Duodenal mucosa (tissue), 2 donors: ENCODE measurements around the gene ARID5A.

Source experiments
- H3K27ac ChIP-seq: one replicate; pipeline ENCODE4 v1.7.0; 2013; ENCODE audit warnings: low read depth, low read length
- H3K27me3 ChIP-seq, 2 donors: one replicate each; pipeline ENCODE4 v1.7.0; 2013; ENCODE audit warnings: low read length in 2 of 2, control low read depth in 1 of 2; ENCODE audit not compliant: insufficient read depth in 2 of 2, control insufficient read depth in 1 of 2
- H3K36me3 ChIP-seq, 2 donors: one replicate each; pipeline ENCODE4 v1.7.0; 2013; ENCODE audit warnings: low read length in 2 of 2, control low read depth in 1 of 2; ENCODE audit not compliant: insufficient read depth in 2 of 2, control insufficient read depth in 1 of 2
- H3K4me1 ChIP-seq, 2 donors: one replicate each; pipeline ENCODE4 v1.7.0; 2013; ENCODE audit warnings: low read length in 2 of 2, control low read depth in 1 of 2; ENCODE audit not compliant: insufficient read depth in 2 of 2, control insufficient read depth in 1 of 2
- H3K4me3 ChIP-seq, 2 donors: one replicate each; pipeline ENCODE4 v1.7.0; 2013; ENCODE audit warnings: low read length in 2 of 2, low read depth in 1 of 2
- H3K9ac ChIP-seq, 2 donors: one replicate each; pipeline ENCODE4 v1.7.0; 2013; ENCODE audit warnings: low read length in 2 of 2, low read depth in 1 of 2
- H3K9me3 ChIP-seq, 2 donors: one replicate each; pipeline ENCODE4 v1.7.0; 2013; ENCODE audit warnings: low read length in 2 of 2, control low read depth in 1 of 2; ENCODE audit not compliant: control insufficient read depth in 1 of 2

Gene ARID5A

GRCh38 chr2:96527286-96528005 lies 9.1 kb upstream of the ARID5A start:
- Histone ChIP-seq H3K4me1 (peaks cover 39 to 46% of the 10 kb centered on the region in 2 donors), H3K9me3 (no peaks in the 10 kb centered on the region), H3K27me3 (no peaks in the 10 kb centered on the region), H3K4me3 (peak overlapping the region; percentile 62 to 63), H3K9ac (peak overlapping the region; percentile 43 to 59), H3K36me3 (no peaks in the 10 kb centered on the region), H3K27ac (peak overlapping the region; percentile 66)

- Histone ChIP-seq H3K36me3 (no peaks in the 10 kb centered on the region), H3K27me3 (no peaks in the 10 kb centered on the region), H3K9ac (peak overlapping the region; percentile 31 to 32), H3K4me1 (peaks cover 46 to 53% of the 10 kb centered on the region in 2 donors), H3K27ac (peak overlapping the region; percentile 6), H3K9me3 (no peaks in the 10 kb centered on the region), H3K4me3 (peak overlapping the region; percentile 27 to 32)
Observed at GRCh38 chr2:96528006-96528699, 8.4 kb upstream of the ARID5A start.

GRCh38 chr2:96528700-96529375 lies 7.7 kb upstream of the ARID5A start:
- Histone ChIP-seq H3K9ac (no peak overlapping the region), H3K4me1 (peaks cover 50 to 54% of the 10 kb centered on the region in 2 donors), H3K36me3 (no peaks in the 10 kb centered on the region), H3K4me3 (no peak overlapping the region), H3K9me3 (no peaks in the 10 kb centered on the region), H3K27ac (peak overlapping the region; percentile 6), H3K27me3 (no peaks in the 10 kb centered on the region)

- Histone ChIP-seq H3K4me3 (no peak overlapping the region), H3K27ac (no peak overlapping the region), H3K27me3 (no peaks in the 10 kb centered on the region), H3K9me3 (no peaks in the 10 kb centered on the region), H3K36me3 (no peaks in the 10 kb centered on the region), H3K4me1 (peaks cover 51 to 53% of the 10 kb centered on the region in 2 donors), H3K9ac (no peak overlapping the region)
Observed at GRCh38 chr2:96529376-96530143, 7.0 kb upstream of the ARID5A start.

GRCh38 chr2:96530144-96530430 lies 6.5 kb upstream of the ARID5A start:
- no peak overlapping the region for H3K4me3 ChIP-seq
- no peaks in the 10 kb centered on the region for H3K36me3 ChIP-seq
- no peaks in the 10 kb centered on the region for H3K27me3 ChIP-seq
- peaks cover 50 to 53% of the 10 kb centered on the region in 2 donors for H3K4me1 ChIP-seq
- no peaks in the 10 kb centered on the region for H3K9me3 ChIP-seq
- no peak overlapping the region for H3K27ac ChIP-seq
- no peak overlapping the region for H3K9ac ChIP-seq

- no peaks in the 10 kb centered on the region for H3K9me3 ChIP-seq
- H3K9ac ChIP-seq: peak overlapping the region in 1 of 2 donors; percentile 75
- H3K27ac ChIP-seq: no peak overlapping the region
- H3K36me3 ChIP-seq: no peaks in the 10 kb centered on the region
- H3K4me3 ChIP-seq: no peak overlapping the region
- H3K4me1 ChIP-seq: peaks cover 50 to 53% of the 10 kb centered on the region in 2 donors
- no peaks in the 10 kb centered on the region for H3K27me3 ChIP-seq
Observed at GRCh38 chr2:96530474-96531357, 5.8 kb upstream of the ARID5A start.

GRCh38 chr2:96531366-96531765 lies 5.2 kb upstream of the ARID5A start:
- Histone ChIP-seq H3K27me3 (no peaks in the 10 kb centered on the region), H3K4me3 (peak overlapping the region in 1 of 2 donors; percentile 41), H3K9me3 (no peaks in the 10 kb centered on the region), H3K27ac (peak overlapping the region; percentile 78), H3K9ac (peak overlapping the region; percentile 49 to 75), H3K4me1 (peaks cover 51 to 53% of the 10 kb centered on the region in 2 donors), H3K36me3 (no peaks in the 10 kb centered on the region)

GRCh38 chr2:96531872-96532505 lies 4.6 kb upstream of the ARID5A start:
- H3K4me1 ChIP-seq: peaks cover 44 to 50% of the 10 kb centered on the region in 2 donors
- H3K27me3 ChIP-seq: no peaks in the 10 kb centered on the region
- H3K27ac ChIP-seq: peak overlapping the region; percentile 78
- peak overlapping the region; percentile 41 to 58 for H3K4me3 ChIP-seq
- H3K9me3 ChIP-seq: no peaks in the 10 kb centered on the region
- peak overlapping the region; percentile 49 to 75 for H3K9ac ChIP-seq
- H3K36me3 ChIP-seq: no peaks in the 10 kb centered on the region
